Thyroid gland (tissue), 4 donors: ENCODE results near the gene SLC13A5.

ENCODE experiments used
- POLR2A ChIP-seq, 2 donors: fragments of 450-650 bp; IDR thresholded peaks; one replicate each; pipeline ENCODE4 v1.6.1; 2017; ENCODE audit warnings: antibody characterized with exemption in 2 of 2, mild to moderate bottlenecking in 2 of 2, moderate library complexity in 1 of 2
- TF ChIP-seq, protein P1 (sequence below), 6 experiments: fragments of 200-600 bp in 3 of 6; fragments of 450-650 bp in 3 of 6; sonication (generic) in 3 of 6; IDR thresholded peaks; one replicate each; pipeline ENCODE4 v1.5.1; 2016 to 2019; ENCODE audit warnings: antibody characterized with exemption in 6 of 6, mild to moderate bottlenecking in 2 of 6, inconsistent platforms in 1 of 6, moderate library complexity in 1 of 6

DNA sequence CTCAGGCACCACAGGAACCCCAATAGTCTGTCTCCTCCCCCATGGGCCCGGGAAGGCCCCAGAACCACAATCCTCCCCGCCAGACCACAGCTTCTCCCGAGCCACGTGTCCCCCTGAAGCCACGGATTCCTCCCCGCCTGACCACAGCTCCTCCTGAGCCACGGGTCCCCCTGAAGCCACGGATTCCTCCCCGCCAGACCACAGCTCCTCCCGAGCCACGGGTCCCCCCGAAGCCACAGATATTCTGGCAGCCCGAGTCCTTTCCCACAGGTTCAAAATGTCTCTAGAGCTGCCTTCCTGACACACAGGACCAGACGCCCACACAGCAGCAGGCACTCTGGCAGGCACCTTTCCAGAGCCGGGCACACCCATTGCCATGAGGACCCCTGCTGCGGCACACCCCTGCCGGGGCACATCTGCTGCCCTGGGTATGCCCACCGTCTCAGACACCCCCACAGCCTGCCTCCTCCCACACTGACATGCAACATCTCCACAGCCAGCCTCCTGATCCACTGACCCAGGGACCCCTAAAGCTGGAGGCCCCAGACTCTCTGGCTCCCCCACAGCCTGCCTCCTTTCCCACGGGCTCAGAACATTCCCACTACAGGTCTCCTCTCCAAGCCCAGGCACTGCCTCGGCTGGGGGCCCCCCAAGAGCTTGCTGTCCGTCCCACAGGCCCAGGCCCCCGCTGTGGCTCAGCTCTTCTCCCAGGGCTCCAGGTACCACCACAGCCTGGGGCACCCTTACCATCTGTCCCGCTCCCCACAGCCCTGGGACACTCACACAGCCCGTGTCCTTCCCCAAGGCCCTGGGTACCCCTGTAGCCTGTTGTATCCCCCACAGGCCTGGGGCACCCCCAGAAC lies 74.9 kb downstream of the SLC13A5 start:
- TF ChIP-seq, protein P1, sequence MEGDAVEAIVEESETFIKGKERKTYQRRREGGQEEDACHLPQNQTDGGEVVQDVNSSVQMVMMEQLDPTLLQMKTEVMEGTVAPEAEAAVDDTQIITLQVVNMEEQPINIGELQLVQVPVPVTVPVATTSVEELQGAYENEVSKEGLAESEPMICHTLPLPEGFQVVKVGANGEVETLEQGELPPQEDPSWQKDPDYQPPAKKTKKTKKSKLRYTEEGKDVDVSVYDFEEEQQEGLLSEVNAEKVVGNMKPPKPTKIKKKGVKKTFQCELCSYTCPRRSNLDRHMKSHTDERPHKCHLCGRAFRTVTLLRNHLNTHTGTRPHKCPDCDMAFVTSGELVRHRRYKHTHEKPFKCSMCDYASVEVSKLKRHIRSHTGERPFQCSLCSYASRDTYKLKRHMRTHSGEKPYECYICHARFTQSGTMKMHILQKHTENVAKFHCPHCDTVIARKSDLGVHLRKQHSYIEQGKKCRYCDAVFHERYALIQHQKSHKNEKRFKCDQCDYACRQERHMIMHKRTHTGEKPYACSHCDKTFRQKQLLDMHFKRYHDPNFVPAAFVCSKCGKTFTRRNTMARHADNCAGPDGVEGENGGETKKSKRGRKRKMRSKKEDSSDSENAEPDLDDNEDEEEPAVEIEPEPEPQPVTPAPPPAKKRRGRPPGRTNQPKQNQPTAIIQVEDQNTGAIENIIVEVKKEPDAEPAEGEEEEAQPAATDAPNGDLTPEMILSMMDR (IDR thresholded peaks at IDR 0.05): no peak
- TF ChIP-seq POLR2A (IDR thresholded peaks at IDR 0.05): no peak
